BLaER1 treated with 17β-estradiol and CSF1 and Interleukin-3, amounts not matched to agents 10 nM and 100 nM (cell line): Measurements from ENCODE around the gene MCTP2.

Source experiments
- H3K27ac ChIP-seq, 11 experiments: shearing (Covaris generic); formaldehyde crosslinking; 2 replicates each; pipeline ENCODE4 v1.8.1; 2022
- H3K27me3 ChIP-seq, 11 experiments: shearing (Covaris generic); formaldehyde crosslinking; 2 replicates each; pipeline ENCODE4 v1.8.1; 2022
- H3K36me3 ChIP-seq, 11 experiments: shearing (Covaris generic); formaldehyde crosslinking; 2 replicates each; pipeline ENCODE4 v1.8.1; 2022
- H3K4me1 ChIP-seq, 10 experiments: shearing (Covaris generic); formaldehyde crosslinking; 2 replicates each; pipeline ENCODE4 v1.8.1; 2022
- H3K4me2 ChIP-seq, 11 experiments: shearing (Covaris generic); formaldehyde crosslinking; 2 replicates each; pipeline ENCODE4 v1.8.1; 2022
- H3K4me3 ChIP-seq, 10 experiments: shearing (Covaris generic); formaldehyde crosslinking; 2 replicates each; pipeline ENCODE4 v1.8.1; 2022
- H3K9ac ChIP-seq, 11 experiments: shearing (Covaris generic); formaldehyde crosslinking; 2 replicates each; pipeline ENCODE4 v1.8.1; 2022
- H3K9me3 ChIP-seq, 11 experiments: shearing (Covaris generic); formaldehyde crosslinking; replicated peaks in 1 of 11; 2 replicates each; pipeline ENCODE4 v1.8.1; 2022
- H4K20me1 ChIP-seq, 11 experiments: shearing (Covaris generic); formaldehyde crosslinking; 2 replicates each; pipeline ENCODE4 v1.8.1; 2022
- Cebpa-rat ChIP-seq, 11 experiments: shearing (Covaris generic); IDR thresholded peaks; 2 replicates each; pipeline ENCODE4 v1.8.1; 2022

MCTP2 gene

DNA sequence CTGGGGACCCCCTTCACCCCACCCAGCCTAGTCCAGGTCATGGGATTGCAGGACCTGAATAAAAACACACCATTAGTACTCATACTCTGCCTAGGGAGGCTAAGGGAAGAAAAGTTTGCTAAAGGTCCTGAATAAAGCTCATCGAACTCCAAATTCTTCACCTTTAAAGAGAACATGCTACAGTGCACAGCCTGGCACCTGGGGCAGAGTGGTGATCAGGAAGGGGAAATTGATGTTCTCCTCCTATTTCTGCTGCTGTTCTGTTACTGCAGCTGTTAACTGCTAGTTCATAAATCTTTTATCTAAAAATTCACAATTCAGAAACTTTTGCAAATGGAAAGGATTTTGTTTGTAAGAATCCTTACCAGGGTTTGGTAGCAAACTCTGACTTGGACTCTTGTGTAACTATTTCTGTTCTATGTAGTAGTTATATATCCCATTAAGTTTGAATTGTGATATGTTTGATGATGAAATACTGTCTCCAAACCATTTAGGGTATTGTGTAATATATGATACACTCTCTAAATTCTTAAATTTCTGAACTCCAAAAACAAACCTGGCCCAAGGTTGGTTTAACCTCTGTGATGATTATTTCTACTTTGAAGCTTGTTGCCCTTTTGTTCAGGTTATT is 27.9 kb downstream of the MCTP2 start:
- Histone ChIP-seq H3K4me2 (peak overlapping the region; percentile 30 to 64 (median 56); a peak in 21 of 22 replicates), H3K36me3 (no peaks in the 10 kb centered on the region), H3K27me3 (peaks cover 0 to 35% (median 0%) of the 10 kb centered on the region in 11 experiments; a peak in 3 of 22 replicates), H4K20me1 (peaks cover 0 to 10% (median 0%) of the 10 kb centered on the region in 11 experiments; a peak in 1 of 22 replicates), H3K4me1 (peaks cover 23 to 49% (median 35%) of the 10 kb centered on the region in 10 experiments; a peak in 19 of 20 replicates), H3K4me3 (no peak overlapping the region), H3K27ac (peak overlapping the region in 6 of 11 experiments; percentile 14 to 49 (median 26); a peak in 8 of 22 replicates), H3K9me3 (no peaks in the 10 kb centered on the region), H3K9ac (no peak overlapping the region)
- peak in 3 of 11 experiments; percentile 20 to 54 (median 41); a peak in 3 of 22 replicates for TF ChIP-seq Cebpa-rat (IDR thresholded peaks at IDR 0.05)

DNA sequence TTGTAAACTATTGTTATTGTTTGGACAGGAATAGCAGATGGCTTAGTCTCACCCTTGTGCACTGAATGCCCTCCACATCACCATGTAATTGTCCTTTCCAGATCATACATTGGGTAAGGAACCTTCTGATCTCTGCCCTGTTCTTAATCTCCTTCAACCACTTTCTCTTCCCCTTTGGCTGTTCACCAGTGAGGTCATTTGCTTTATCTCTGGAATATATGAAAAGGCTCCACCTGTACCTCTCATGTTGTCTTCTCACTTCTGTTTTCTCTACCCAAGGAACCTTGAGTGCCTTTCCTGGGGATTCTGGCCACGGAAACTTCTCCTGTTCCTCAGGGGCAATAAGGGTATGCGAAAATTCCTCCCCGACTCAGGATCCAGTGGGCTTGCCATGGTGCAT is 28.5 kb downstream of the MCTP2 start:
- H3K9ac ChIP-seq, result no peak overlapping the region
- no peaks in the 10 kb centered on the region for H3K9me3 ChIP-seq
- H3K4me2 ChIP-seq, result peak overlapping the region in 10 of 11 experiments; percentile 30 to 64 (median 57); a peak in 17 of 22 replicates
- H3K4me3 ChIP-seq, result no peak overlapping the region
- H3K27ac ChIP-seq, result peak overlapping the region in 3 of 11 experiments; percentile 11 to 49 (median 34); a peak in 3 of 22 replicates
- H4K20me1 ChIP-seq, result peaks cover 0 to 10% (median 0%) of the 10 kb centered on the region in 11 experiments; a peak in 1 of 22 replicates
- no peaks in the 10 kb centered on the region for H3K36me3 ChIP-seq
- peaks cover 0 to 35% (median 0%) of the 10 kb centered on the region in 11 experiments; a peak in 3 of 22 replicates for H3K27me3 ChIP-seq
- peaks cover 23 to 49% (median 35%) of the 10 kb centered on the region in 10 experiments; a peak in 19 of 20 replicates for H3K4me1 ChIP-seq
- TF ChIP-seq Cebpa-rat (IDR thresholded peaks at IDR 0.05), result no peak

DNA sequence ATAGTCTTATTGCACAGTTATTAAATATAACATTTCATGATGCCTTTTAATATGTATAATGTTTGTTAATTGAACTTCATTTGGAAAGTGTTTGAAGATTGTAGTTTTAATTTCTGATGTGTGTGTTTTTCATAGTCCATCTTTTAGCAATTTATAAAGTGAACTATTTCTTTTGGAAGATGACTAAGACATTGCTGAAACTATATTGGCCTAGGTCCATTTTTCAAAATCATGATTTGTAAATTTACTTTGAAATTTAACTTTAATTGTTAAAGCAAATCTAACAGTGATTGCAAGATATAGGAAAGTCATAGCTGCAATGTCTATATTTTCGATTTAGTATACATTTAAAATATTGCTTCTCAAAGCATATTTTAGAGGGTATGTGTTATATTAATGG is 30.8 kb downstream of the MCTP2 start:
- Histone ChIP-seq H3K9ac (no peak overlapping the region), H3K4me3 (no peak overlapping the region), H3K27ac (no peak overlapping the region), H3K4me1 (peaks cover 16 to 41% (median 33%) of the 10 kb centered on the region in 10 experiments; a peak in 19 of 20 replicates), H4K20me1 (peaks cover 0 to 4% (median 0%) of the 10 kb centered on the region in 11 experiments; a peak in 1 of 22 replicates), H3K36me3 (no peaks in the 10 kb centered on the region), H3K4me2 (no peak overlapping the region), H3K9me3 (no peaks in the 10 kb centered on the region), H3K27me3 (peaks cover 0 to 25% (median 0%) of the 10 kb centered on the region in 11 experiments; a peak in 3 of 22 replicates)
- TF ChIP-seq Cebpa-rat (IDR thresholded peaks at IDR 0.05), result no peak

DNA sequence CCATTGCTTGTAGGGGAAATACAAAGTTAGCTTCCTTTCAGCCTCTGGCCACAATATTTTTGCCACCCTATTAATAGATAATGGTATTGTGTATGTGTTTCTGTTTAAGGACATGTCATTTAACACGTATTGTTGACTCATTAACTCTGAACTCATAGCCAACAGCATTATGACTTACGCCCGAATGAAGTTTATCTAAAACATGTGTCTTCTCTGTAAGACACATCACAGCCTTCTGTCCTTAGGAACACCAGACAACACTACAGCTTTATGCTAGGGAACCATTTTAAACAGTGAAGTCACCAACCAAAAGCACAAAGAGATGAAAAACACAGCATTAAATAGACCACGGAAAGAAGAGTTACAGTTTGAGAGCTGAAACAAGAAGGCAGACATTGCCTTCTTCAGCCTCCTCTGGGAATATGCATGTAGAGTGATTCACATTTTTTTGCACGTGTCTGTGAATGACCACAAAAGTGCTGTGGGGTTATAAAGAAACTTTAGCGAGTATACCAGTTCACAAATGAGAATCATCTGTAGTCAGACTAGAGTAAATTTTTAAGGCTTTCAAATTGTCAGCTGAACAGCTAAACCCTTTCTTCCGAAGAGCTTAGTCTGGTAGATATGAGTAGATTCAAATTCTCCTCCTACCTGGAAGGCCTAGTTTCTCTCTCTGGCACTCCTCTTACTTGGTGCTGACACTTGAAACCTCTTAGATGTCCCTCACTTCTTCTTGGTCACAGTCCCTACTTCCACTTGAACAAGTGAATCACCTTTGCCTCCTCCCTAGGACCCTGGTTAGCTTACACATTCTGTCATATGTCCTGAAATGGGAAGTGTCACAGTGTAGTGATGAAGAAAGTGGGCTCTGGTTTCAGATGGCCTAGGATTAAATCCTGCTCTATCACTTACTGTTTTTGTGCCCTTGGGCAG is 32.2 kb downstream of the MCTP2 start:
- H3K4me2 ChIP-seq, result peak overlapping the region in 7 of 11 experiments; percentile 10 to 54 (median 40); a peak in 13 of 22 replicates
- H3K9me3 ChIP-seq, result no peaks in the 10 kb centered on the region
- H3K27ac ChIP-seq, result peak overlapping the region in 3 of 11 experiments; percentile 29 to 39 (median 33); a peak in 5 of 22 replicates
- H4K20me1 ChIP-seq, result peaks cover 0 to 4% (median 0%) of the 10 kb centered on the region in 11 experiments; a peak in 1 of 22 replicates
- H3K9ac ChIP-seq, result no peak overlapping the region
- H3K4me3 ChIP-seq, result no peak overlapping the region
- no peaks in the 10 kb centered on the region for H3K36me3 ChIP-seq
- peaks cover 14 to 31% (median 24%) of the 10 kb centered on the region in 10 experiments; a peak in 19 of 20 replicates for H3K4me1 ChIP-seq
- peaks cover 0 to 23% (median 0%) of the 10 kb centered on the region in 11 experiments; a peak in 3 of 22 replicates for H3K27me3 ChIP-seq
- TF ChIP-seq Cebpa-rat (IDR thresholded peaks at IDR 0.05), result no peak

DNA sequence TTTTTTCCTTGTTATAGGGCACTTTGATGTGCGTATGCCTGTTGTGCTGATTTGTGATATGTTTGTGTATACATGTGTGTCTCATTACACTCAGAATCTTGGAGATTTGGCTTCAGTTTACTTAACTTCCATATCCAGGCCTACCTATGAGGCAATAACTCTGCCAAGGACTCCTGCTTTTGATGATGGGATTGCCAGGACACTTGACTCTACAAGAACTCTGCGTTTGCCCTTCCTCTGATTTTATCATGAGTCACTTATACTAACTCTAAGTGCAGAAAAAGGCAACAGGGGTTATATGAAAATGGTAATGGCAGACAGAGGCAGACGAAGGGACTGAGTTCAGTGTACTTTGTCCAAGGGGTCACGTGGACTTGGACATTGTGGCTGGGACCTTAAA is 33.6 kb downstream of the MCTP2 start:
- Histone ChIP-seq H3K4me2 (no peak overlapping the region), H3K4me3 (no peak overlapping the region), H3K9me3 (no peaks in the 10 kb centered on the region), H3K4me1 (peaks cover 2 to 17% (median 11%) of the 10 kb centered on the region in 10 experiments; a peak in 15 of 20 replicates), H3K27me3 (peaks cover 0 to 12% (median 0%) of the 10 kb centered on the region in 11 experiments; a peak in 3 of 22 replicates), H4K20me1 (no peaks in the 10 kb centered on the region; a peak in 1 of 22 replicates), H3K9ac (no peak overlapping the region), H3K27ac (no peak overlapping the region), H3K36me3 (no peaks in the 10 kb centered on the region)
- TF ChIP-seq Cebpa-rat (IDR thresholded peaks at IDR 0.05), result no peak

DNA sequence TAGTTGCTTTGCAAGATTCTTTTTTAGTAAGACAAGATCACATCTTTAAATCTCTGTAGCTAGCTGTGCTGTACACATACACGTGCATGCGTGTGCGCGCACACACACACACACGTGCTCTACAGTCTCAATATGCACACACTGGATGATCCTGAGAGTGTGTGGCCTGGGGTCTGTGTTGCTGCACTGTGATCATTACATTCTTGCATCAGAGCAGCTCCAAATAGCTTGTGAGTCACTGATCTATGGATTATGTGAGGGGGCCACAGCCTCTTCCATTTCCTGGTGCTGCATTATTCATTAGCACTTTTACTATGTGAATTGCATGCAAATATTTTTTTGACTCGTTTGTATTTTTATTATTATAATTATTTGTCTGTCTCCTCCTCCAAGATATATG is 34.6 kb downstream of the MCTP2 start:
- TF ChIP-seq Cebpa-rat (IDR thresholded peaks at IDR 0.05), result no peak
- peaks cover 0 to 4% (median 0%) of the 10 kb centered on the region in 11 experiments; a peak in 1 of 22 replicates for H4K20me1 ChIP-seq
- no peaks in the 10 kb centered on the region for H3K36me3 ChIP-seq
- peaks cover 0 to 14% (median 10%) of the 10 kb centered on the region in 10 experiments; a peak in 14 of 20 replicates for H3K4me1 ChIP-seq
- H3K27ac ChIP-seq, result no peak overlapping the region
- 0 out of 22 replicates have a peak, but pooled peaks cover 0 to 6% (median 0%) of the 10 kb centered on the region in 11 experiments for H3K9me3 ChIP-seq
- peaks cover 0 to 12% (median 0%) of the 10 kb centered on the region in 11 experiments; a peak in 3 of 22 replicates for H3K27me3 ChIP-seq
- no peak overlapping the region for H3K4me3 ChIP-seq
- peak overlapping the region in 3 of 11 experiments; percentile 6 to 32 (median 28); a peak in 2 of 22 replicates for H3K4me2 ChIP-seq
- no peak overlapping the region for H3K9ac ChIP-seq

DNA sequence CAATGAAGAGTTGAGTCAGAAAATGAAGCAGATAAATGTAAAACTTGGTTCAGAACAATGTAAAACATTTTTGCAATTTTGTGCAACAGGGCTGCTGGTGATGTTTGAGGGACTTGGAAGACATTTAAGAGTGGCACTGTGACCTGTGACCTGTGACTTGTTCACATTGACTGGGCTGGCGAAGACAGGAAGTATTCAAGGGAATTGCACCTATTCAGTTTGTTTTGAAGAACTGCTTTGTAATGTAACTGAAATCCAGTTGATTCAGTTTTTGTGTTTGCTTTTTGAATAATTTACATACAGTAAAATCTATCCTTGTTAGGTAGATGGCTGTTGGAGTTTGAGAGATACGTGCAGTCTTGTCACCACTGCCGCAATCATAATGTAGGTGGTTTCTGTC is 35.4 kb downstream of the MCTP2 start:
- Histone ChIP-seq H3K9me3 (0 out of 22 replicates have a peak, but pooled peaks cover 0 to 6% (median 0%) of the 10 kb centered on the region in 11 experiments), H3K4me3 (no peak overlapping the region), H3K4me1 (peaks cover 0 to 14% (median 10%) of the 10 kb centered on the region in 10 experiments; a peak in 14 of 20 replicates), H3K27me3 (peaks cover 0 to 12% (median 0%) of the 10 kb centered on the region in 11 experiments; a peak in 3 of 22 replicates), H3K27ac (no peak overlapping the region), H3K36me3 (no peaks in the 10 kb centered on the region), H3K4me2 (peak overlapping the region in 1 of 11 experiments; percentile 32; a peak in 1 of 22 replicates), H4K20me1 (peaks cover 0 to 4% (median 0%) of the 10 kb centered on the region in 11 experiments; a peak in 1 of 22 replicates), H3K9ac (no peak overlapping the region)
- TF ChIP-seq Cebpa-rat (IDR thresholded peaks at IDR 0.05), result no peak

DNA sequence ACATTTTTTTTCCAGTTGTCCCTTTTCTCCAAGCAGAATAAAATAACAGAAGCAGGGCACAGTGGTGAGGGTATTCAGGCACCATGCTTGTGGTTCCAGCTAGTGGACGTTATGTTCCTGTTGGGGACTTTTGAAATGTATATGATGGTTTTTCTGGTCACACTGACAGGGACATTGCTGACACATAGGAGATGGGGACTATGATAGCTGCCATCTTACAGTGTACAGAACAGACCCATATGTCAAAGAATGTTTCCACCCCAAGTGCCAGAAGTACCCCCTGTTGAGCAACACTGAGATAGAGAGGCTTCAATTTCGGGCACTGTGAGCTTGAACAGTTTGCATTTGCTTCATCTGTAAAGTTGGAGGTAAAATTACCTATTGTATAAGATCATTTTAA is 38.6 kb downstream of the MCTP2 start:
- Histone ChIP-seq H4K20me1 (peaks cover 0 to 4% (median 0%) of the 10 kb centered on the region in 11 experiments; a peak in 1 of 22 replicates), H3K9ac (no peak overlapping the region), H3K9me3 (peaks cover 7 to 22% (median 16%) of the 10 kb centered on the region in 11 experiments; a peak in 19 of 22 replicates), H3K27me3 (no peaks in the 10 kb centered on the region), H3K4me1 (peaks cover 0 to 21% (median 6%) of the 10 kb centered on the region in 10 experiments; a peak in 8 of 20 replicates), H3K4me2 (no peak overlapping the region), H3K27ac (no peak overlapping the region), H3K4me3 (no peak overlapping the region), H3K36me3 (0 out of 22 replicates have a peak, but pooled peaks cover 0 to 6% (median 0%) of the 10 kb centered on the region in 11 experiments)
- no peak for TF ChIP-seq Cebpa-rat (IDR thresholded peaks at IDR 0.05)
